HG03039 (cell line): Measurements from ENCODE around the gene TPCN1.
"Not testable (repeated sequence)": the region's sequence is repeated elsewhere in the genome, so short reads cannot be mapped to it uniquely, and the experiment has no call there.

ENCODE experiments used
- ATAC-seq: cut with Tn5 transposase; IDR thresholded peaks from one replicate; pipeline ENCODE4 v1.9.1; 2021; ENCODE audit warnings: mild to moderate bottlenecking, moderate library complexity; ENCODE audit not compliant: unreplicated experiment

TPCN1 gene

GRCh38 chr12:113196582-113196981, 24.7 kb upstream of the TPCN1 start:
- ATAC-seq = no peak

- ATAC-seq = no peak
These were observed 24.3 kb upstream of the TPCN1 start for GRCh38 chr12:113196990-113197389.

- ATAC-seq = no peak
These were observed 23.7 kb upstream of the TPCN1 start for GRCh38 chr12:113197518-113198077.

- no peak for ATAC-seq
These were observed 23.0 kb upstream of the TPCN1 start for GRCh38 chr12:113198296-113198695.

GRCh38 chr12:113200021-113200797, 21.1 kb upstream of the TPCN1 start:
- ATAC-seq = no peak

- no peak for ATAC-seq
These were observed 19.8 kb upstream of the TPCN1 start for GRCh38 chr12:113201187-113202177.

GRCh38 chr12:113202300-113203075, 18.8 kb upstream of the TPCN1 start:
- no peak for ATAC-seq

- no peak for ATAC-seq
These were observed 17.2 kb upstream of the TPCN1 start for GRCh38 chr12:113203852-113204760.

GRCh38 chr12:113204804-113205203, 16.5 kb upstream of the TPCN1 start:
- no peak for ATAC-seq

GRCh38 chr12:113206802-113207201, 14.5 kb upstream of the TPCN1 start:
- ATAC-seq = not testable (repeated sequence)

GRCh38 chr12:113207613-113208040, 13.6 kb upstream of the TPCN1 start:
- no peak for ATAC-seq

GRCh38 chr12:113208041-113208934, 13.0 kb upstream of the TPCN1 start:
- peak; percentile 66 for ATAC-seq

GRCh38 chr12:113211160-113211559, 10.1 kb upstream of the TPCN1 start:
- no peak for ATAC-seq

GRCh38 chr12:113214895-113215400, 6.3 kb upstream of the TPCN1 start:
- ATAC-seq = no peak

- no peak for ATAC-seq
These were observed 5.2 kb upstream of the TPCN1 start for GRCh38 chr12:113216027-113216426.

GRCh38 chr12:113220593-113221180, 577 bp upstream of the TPCN1 start:
- ATAC-seq = no peak

- ATAC-seq = no peak
These were observed 899 bp downstream of the TPCN1 start for GRCh38 chr12:113221997-113222729.
